NK-92 (cell line): Measurements from ENCODE around the gene STAT5A.
"Not testable (repeated sequence)": the region's sequence is repeated elsewhere in the genome, so short reads cannot be mapped to it uniquely, and the experiment has no call there.

Source experiments
- DNase-seq: peaks from one replicate; lab custom pipeline; 2025; ENCODE audit not compliant: unreplicated experiment; lab: John Stamatoyannopoulos, UW

Gene STAT5A

GRCh38 chr17:42287977-42288802 is at the start of gene STAT5A:
STAT5A (plus strand) TSS chr17:42288498; CDS start chr17:42289412, 914 bp downstream.
- no peak for DNase-seq

GRCh38 chr17:42239576-42239975 is 48.7 kb upstream of the STAT5A start:
- not testable (repeated sequence) for DNase-seq

GRCh38 chr17:42240201-42240600 is 48.1 kb upstream of the STAT5A start:
- DNase-seq = no peak

- DNase-seq = not testable (repeated sequence)
Measured at GRCh38 chr17:42240863-42241262, 47.4 kb upstream of the STAT5A start.

GRCh38 chr17:42241871-42242270 is 46.4 kb upstream of the STAT5A start:
- DNase-seq = no peak

GRCh38 chr17:42243493-42243982 is 44.8 kb upstream of the STAT5A start:
- no peak for DNase-seq

GRCh38 chr17:42244116-42244515 is 44.2 kb upstream of the STAT5A start:
- not testable (repeated sequence) for DNase-seq

GRCh38 chr17:42245183-42245582 is 43.1 kb upstream of the STAT5A start:
- DNase-seq = not testable (repeated sequence)

DNA sequence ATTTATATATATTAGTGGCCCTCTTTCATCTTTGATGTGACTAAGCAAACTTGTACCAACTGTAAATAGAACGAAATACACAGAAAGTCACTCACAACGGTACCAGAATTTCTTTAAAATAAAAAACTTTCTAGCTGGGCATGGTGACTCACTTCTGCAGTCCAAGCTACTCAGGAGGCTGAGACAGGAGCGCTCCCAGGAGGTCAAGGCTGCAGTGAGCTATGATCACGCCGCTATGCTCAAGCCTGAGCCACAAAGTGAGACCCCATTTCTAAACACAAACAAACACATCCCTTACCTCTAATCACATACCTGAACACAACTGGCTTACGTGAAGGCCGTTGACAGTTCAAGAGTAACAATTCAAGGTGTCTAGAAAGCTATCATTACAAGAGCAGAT is 41.8 kb upstream of the STAT5A start:
- DNase-seq = no peak

DNA sequence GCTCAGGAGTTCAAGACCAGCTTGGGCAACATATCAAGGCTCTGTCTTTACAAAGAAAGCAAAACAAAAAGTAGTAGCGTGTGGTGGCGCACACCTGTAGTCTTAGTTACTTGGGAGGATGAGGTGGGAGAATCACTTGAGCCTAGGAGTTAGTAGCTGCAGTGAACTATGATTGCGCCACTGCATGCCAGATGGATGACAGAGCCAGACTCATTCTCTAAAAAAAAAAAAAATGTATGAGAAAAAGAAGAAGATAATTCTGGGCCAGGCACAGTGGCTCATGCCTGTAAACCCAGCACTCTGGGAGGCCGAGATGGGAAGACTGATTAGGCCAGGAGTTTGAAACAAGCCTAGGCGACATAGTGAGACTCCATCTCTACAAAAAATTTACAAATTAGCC is 40.6 kb upstream of the STAT5A start:
- DNase-seq = no peak

DNA sequence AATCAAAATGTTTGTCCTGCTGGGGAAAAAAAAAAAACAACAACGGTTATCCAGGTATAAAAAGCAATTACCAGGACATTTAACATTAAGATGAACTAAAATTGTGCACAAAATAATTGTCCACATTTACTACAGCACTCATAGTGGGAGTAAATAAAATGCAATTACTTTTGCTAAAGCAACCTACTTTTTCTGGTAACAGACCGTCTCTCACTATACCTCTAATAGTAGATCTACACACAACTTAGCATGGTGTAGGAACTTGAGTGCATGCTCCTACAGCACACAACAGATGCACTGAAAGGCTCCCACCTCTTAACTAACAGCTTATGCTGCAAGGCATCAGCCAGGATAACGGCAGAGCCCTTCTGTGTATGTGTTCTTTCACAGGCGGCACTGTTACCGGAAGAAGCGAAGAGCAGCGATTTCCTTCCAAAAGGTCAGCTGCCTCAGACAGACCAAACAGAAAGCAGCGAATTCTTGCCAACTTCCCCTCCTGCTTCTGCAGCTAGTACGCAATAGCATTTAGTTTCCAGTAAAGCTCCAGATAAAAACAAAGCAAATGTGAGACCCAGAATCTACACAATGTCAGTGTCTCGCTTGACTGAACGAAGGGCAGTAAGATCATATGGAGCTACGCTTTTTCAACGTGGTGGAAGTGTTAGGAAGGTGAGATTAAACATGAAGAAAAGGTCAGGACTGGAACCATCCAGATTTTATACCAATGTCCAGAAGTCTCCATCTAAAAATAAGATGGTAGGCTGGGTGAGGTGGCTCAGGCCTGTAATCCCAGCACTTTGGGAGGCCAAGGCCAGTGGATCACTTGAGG is 39.7 kb upstream of the STAT5A start:
- DNase-seq = no peak

GRCh38 chr17:42249681-42250446 is 38.4 kb upstream of the STAT5A start:
- DNase-seq = no peak

GRCh38 chr17:42251115-42251514 is 37.2 kb upstream of the STAT5A start:
- DNase-seq = no peak

- DNase-seq = no peak
Measured at GRCh38 chr17:42252597-42253550, 35.4 kb upstream of the STAT5A start.

- DNase-seq = no peak
Measured at GRCh38 chr17:42253578-42253977, 34.7 kb upstream of the STAT5A start.

DNA sequence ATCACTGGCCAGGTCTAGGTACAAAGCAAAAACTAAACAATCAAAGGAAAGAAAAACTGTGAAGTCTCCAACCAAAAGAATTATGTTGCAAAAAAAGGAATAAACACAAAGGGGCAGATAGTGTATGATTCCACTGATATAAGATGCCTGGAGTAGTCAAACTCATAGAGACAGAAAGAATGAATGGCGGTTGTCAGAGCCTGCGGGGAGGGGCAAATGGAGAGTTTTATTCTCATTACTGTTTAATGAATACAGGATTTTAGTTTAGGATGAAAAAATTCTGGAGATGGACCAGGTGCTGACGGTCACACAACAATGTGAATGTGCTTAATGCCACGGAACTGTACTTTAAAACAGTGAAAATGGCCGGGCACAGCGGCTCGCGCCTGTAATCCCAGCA is 32.9 kb upstream of the STAT5A start:
- no peak for DNase-seq

GRCh38 chr17:42260318-42260717 is 28.0 kb upstream of the STAT5A start:
- DNase-seq = no peak

GRCh38 chr17:42264366-42264765 is 23.9 kb upstream of the STAT5A start:
- DNase-seq = not testable (repeated sequence)

DNA sequence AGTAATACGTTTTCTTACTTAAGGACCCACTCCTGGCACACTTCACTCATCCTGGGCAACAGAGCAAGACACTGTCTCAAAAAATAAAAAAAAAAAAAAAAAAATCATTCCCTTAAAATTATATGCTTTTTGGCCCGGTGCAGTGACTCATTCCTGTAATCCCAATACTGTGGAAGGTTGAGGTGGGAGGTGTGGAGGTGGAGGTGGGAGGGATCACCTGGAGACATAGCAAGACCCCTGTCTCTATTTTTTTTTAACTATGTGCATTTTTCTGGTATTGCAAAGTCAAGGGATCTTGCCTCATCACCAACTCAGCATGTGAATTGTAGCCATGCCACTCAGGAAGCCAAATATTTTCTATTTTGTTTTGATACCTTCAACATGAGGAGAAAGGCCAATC is 21.8 kb upstream of the STAT5A start:
- DNase-seq = no peak
